GM18505 (cell line): Measurements from ENCODE around the gene ANKRD7.

Source experiments
- ATAC-seq: cut with Tn5 transposase; IDR thresholded peaks from one replicate; pipeline ENCODE4 v1.9.1; 2021; ENCODE audit not compliant: unreplicated experiment
- POLR2A ChIP-seq: IDR thresholded peaks from 4 replicates; pipeline ENCODE4 v1.6.1; 2011; ENCODE audit warnings: borderline replicate concordance; ENCODE audit not compliant: insufficient read depth, insufficient read length; ENCODE audit errors: extremely low read depth

Gene ANKRD7, protein sequence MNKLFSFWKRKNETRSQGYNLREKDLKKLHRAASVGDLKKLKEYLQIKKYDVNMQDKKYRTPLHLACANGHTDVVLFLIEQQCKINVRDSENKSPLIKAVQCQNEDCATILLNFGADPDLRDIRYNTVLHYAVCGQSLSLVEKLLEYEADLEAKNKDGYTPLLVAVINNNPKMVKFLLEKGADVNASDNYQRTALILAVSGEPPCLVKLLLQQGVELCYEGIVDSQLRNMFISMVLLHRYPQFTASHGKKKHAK

DNA sequence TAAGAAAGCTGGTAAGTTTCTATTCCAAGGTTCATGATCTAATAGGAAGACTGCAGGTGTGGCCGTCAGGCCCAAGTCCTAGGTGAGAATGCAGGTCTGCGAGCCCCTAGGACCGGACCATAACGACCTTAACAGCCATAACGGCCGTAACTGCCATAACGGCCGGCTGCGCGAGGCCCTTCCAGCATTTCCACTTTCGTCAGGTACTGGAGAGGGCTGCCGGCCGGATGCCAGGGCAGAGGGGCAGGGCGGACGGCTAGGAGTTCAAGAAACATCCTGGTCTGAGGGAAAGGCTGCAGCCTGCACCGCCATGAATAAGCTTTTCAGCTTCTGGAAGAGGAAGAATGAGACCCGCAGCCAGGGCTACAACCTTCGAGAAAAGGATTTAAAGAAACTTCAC lies at the start of gene ANKRD7:
Gene ANKRD7, plus strand, starts transcription at position 184 of the 400 bp plus-strand sequence. Its CDS starts 127 bp downstream, at position 311.
- no peak for ATAC-seq
- TF ChIP-seq POLR2A: no peak

DNA sequence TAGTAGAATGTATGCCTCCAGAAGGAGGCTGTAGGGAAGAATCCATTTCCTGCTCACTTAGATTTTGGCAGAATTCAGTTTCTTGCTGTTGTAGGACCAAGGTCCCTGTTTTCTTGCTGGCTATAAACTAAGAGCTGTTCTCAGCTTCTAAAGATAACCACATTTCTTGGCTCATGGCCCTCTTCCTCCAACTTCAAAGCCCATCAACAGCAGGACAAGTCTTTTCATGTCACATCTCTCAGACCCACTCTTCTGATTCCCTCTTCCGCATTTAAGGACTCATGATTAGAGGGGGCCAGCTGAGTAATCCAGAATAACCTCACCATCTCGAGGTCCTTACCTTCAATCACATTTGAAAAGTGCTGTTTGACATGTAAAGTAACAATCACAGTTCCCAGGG lies 48.8 kb upstream of the ANKRD7 start:
- ATAC-seq: no peak
- no peak for TF ChIP-seq POLR2A

DNA sequence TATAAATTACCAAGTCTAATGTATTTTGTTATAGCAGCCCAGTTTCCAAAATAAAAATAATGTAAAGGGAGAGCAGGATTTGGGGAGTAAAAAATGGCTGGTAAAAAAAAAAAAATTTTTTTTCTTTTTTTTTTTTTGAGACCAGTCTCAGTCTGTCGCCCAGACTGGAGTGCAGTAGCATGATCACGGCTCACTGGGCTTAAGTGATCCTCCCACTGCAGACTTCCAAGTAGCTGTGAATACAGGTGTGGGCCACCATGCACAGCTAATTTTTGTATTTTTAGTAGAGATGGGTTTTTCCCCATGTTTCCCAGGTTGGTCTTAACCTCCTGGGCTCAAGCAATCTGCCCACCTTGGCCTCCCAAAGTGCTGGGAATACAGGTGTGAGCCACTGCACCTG lies 45.3 kb upstream of the ANKRD7 start:
- peak; percentile 19 for ATAC-seq
- TF ChIP-seq POLR2A: no peak

DNA sequence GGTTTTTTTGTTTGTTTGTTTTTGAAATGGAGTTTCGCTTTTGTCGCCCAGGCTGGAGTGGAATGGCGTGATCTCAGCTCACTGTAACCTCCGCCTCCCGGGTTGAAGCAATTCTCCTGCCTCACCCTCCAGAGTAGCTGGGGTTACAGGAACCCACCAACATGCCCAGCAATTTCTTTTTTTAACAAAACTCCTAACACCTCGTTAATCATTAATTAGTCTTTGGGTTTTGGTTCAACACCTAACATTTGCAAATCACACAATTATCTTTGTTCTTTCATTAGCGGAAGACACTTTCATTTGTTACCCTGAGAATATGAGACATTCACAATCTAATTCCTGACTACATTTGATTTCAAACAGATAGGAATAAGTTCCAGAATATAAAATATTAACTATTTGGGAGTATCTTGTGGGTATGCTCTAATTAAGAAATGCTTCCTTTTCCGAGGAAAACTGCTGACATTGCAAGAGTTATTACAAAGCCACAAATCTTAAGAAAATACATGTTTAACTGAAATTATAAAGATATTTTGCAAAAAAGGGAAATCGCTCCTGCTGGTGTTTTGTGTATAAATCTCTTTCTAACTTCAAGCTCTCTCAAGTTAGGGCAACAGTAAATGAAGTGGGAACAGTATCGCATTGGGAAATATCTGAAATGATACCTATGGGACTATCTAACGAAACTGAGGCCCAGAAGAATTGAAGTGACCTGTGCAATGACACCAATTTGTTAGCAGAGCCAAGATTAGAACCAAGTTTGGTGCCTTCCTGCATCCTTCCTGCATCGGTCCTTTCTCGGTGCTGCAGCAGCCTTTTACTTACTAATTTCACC lies 41.7 kb upstream of the ANKRD7 start:
- TF ChIP-seq POLR2A: no peak
- no peak for ATAC-seq

DNA sequence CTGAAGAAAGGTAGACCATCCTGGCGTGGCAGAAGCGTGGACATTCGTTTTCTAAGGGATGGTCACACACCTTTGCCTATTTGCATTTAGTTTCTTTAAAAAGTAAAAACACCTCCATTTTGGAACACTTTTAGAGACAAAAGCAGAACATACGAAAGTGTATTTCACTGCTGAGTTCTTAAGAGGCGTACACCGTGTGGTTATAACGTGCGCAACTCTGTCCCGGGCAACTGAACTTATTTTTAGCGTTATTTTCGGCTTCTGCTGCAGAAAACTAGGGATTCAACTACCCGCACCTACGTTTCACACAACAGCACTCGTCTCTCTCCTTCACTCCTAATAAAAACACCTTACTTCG lies 41.1 kb upstream of the ANKRD7 start:
- TF ChIP-seq POLR2A: no peak
- ATAC-seq: peak; percentile 0

DNA sequence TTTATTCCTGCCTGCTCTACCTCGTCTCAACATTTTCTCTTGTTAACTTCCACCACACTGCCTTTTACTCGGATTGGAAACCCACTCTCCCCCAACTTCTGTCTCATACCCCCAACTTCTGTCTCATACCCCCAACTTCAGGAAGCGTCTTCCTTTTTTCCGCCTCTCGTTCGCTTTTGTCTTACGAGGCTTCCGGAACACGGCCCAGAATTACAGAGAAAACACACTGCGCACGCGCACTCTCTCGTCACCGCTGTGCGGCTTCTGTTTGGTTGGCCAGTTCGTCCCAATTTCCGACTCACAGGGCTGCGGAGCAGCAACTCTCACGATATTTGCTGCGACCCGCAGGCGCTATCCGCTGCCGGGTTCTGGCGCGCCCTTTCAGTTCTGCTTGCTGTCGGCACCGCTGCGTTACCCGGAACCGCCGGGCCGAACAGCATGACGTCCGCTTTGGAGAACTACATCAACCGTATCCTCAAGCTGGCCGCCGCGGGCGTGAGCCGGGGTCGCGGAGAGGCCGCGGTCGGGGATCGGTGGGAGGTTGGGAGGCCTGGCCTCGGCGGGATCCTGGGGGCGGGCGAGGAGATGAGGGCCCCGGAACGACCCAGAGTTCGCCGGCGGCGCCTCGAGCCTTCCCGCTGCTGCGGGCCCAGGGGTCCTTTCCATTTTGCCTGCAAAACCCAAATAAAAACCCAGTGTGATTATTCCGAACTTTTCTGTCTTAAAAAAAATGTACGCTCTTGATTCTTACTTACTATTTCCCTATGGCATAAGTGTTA lies 40.5 kb upstream of the ANKRD7 start, which contains the start of gene LSM8:
Gene LSM8, plus strand, starts transcription at position 379 of the 779 bp plus-strand sequence. Its CDS starts 60 bp downstream, at position 439.
- TF ChIP-seq POLR2A: peak; percentile 84
- ATAC-seq: peak; percentile 98

DNA sequence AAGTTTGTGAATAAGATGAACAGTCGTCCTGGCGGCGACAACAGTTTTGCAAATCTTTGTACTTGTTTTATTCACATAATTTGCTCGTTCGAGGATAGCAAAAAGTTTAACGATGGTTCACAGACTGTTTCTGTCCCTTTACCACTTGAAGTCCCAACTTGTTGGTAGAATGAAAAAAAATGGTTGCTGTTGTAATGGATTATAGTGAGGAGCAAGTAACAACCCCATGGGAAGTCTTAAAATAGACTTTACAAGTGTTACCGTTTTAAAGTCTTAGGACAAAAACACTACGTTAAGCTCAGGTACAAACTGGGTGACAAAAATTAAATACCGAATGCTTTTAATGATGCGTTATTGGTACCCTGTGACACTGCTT lies 40.0 kb upstream of the ANKRD7 start:
- no peak for TF ChIP-seq POLR2A
- ATAC-seq: no peak

DNA sequence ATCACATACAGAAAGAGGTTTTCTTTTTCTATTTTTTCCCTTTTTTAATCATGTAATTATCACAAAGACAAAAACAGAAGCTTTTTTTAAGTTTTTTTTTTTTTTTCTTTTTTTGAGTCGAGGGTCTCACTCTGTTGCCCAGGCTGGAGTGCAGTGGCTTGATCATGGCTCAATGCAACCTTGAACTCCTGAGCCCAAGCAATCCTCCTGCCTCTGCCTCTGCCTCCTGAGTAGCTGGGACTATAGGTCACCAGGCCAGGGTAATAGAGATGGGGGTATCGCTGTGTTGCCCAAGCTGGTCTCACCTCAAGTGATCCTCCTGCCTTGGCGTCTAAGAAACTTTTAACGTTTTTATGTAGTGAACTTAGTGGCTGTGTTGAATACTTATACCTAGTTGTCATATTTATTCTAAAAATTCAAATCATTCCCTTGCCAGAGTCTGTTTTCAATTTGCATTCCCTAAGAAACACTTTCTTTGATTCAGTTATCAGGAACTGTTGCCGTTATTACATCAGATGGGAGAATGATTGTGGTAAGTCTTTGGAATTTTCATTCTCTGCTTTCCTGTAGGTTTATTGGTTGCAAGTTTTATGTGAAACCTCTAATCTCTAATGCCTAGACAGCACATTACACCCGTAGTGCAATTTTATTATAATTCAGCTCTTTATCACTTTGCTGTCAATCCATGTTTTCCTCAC lies 39.2 kb upstream of the ANKRD7 start:
- no peak for ATAC-seq
- TF ChIP-seq POLR2A: no peak

DNA sequence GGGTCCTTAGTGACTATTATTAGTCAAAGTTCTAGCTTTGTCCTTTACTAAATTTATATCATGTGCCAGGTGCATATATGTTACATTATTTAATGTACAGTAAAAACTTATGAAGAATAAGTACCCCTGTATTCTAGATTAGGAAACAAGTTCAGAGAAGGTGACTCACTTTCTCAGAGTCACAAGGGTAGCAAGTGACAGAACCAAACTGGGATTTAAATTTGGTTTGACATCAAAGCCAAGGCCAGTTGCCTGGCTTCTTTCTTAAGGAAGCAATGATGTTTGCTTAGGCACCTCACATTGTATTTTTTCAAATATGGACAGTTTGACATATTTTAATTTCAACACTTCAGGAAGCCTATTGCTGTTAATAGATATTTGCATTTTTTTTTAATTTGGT lies 38.0 kb upstream of the ANKRD7 start:
- no peak for TF ChIP-seq POLR2A
- ATAC-seq: no peak

DNA sequence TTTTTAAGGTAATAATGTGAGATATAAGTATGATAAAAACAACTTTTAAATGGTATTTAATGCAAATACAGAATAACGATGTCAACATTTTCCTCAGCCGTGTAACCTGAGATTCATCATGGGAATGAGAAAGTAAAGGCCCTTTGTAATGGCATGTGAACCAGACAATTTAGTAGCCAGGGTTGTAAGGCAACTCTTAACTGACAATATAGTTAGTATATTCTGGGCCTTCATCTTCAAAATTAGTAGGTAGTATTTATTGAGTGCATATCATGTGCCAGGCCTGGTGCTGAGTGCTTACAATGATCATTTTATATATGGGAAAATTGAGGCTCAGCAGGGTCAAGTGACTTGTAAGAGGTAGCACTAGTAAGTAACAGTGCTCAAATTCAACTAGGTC lies 29.9 kb upstream of the ANKRD7 start:
- no peak for ATAC-seq
- no peak for TF ChIP-seq POLR2A

DNA sequence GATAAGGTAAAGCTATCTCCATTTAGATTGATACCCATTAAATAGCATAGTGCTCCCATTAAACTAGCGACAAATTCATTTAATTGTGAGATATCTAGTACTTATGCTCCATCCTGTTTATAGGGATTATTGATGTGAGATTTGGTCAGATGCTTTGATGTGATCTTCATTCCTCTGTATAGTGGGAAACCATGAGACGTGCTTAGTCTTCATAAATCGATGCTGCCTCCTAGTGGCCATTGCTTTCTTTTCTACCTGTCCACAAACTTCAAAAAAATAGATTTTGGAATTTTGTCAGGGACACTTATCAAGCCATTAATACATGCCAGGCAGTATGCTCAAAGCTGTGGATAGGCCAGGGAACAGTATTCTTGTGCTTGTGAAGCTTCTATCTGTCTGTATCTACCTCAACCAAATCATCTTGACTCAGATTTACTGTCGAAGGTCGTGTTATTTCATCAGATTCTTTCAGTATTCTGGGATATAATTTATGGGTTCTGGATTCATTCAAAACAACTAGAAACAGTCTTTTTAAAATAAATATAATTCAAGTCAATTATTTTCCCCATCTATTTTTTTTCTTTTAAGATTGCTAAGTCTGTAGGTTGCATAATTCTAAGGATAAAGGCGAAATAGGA lies 28.5 kb upstream of the ANKRD7 start:
- peak; percentile 64 for ATAC-seq
- no peak for TF ChIP-seq POLR2A

DNA sequence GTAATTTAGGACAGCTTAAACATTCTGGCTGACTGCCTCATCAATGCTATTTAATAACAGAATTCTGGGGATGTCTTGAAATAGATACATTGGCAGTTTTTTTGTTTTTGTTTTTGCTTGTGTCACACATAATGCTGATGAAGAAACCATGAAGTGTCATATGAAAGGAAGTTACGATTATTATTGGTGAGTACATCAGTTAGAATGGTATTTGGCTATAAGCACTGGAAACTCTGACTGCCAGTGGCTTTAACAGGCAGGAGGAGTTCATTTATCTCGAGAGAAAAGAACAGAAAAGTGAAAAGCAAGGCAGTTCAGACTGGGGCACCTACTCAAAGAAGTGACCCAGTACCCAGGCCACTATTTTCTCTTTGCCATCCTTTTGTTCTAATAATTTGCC lies 22.4 kb upstream of the ANKRD7 start:
- ATAC-seq: no peak
- no peak for TF ChIP-seq POLR2A

DNA sequence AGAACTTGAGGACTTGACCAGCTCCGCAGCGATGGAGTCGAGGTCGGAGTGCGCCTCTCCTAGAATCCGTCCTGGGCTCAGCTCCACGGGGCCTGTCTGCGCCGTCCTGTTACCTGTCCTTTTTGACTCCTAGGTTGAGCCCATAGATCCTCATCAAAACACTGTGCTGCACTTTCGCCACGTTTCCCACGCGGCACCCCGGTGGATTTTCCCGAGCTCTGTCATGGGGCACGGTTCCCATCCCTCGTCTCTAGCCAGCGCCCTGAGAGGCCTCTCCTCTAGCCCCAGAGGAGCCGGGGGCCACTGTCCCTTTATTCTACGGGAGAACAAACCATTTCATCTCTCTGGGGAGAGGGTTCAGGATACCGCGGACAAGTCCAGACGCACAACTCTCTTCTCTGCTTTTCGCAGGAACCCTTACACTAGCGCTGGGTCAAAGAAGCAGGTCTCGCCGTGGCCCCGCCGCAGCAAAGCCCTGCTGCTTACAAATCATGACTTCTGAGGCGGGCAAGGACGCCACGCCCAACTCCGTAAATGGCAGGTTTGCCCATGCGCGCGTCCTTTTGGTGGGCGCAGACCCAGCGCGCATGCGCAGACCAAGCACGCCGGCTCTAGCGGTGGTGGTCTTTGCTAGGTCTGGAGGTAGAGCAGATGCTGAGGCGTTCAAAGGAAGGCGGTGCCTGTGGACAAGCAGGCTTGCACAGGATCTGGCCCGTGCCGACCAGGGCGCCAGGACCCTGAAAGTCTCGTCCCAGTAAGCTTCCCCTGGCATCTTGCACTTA lies 10.3 kb upstream of the ANKRD7 start:
- peak; percentile 98 for ATAC-seq
- TF ChIP-seq POLR2A: peak; percentile 76

DNA sequence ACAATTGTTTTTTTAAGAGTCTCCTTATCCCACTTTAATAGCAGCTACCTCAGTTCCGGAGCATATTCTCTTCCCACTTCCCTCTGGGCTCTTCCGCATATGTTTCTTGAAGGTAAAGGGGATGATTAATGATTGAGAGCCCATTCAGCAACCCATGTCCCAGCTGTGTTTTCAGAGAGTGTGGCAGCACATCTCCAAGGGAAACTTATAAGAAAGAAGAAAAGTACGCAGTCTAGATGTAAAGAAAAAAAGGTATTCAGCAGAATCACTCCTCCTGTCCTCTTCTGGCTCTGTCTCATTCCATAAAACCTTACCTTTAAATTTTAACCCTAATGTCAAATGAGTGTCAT lies 9.7 kb upstream of the ANKRD7 start:
- no peak for ATAC-seq
- TF ChIP-seq POLR2A: no peak
